ENCODE results near the gene CTSZ.

CTSZ gene

GRCh38 chr20:58992911-58993310 lies 14.1 kb downstream of the CTSZ start:
- DNase-seq = no peak
- no peak overlapping the region for H3K4ac ChIP-seq (ENCODE audit: low read depth, low read length)
- no peak overlapping the region for H2BK15ac ChIP-seq (replicated peaks; ENCODE audit: low read depth)
- H3K56ac ChIP-seq (ENCODE audit: low read length) = no peak overlapping the region
- no peak overlapping the region for H3K23ac ChIP-seq (ENCODE audit: low read length)
- H3K4me2 ChIP-seq (ENCODE audit: low read length) = no peak overlapping the region
- H3K18ac ChIP-seq (ENCODE audit: low read length) = no peak overlapping the region
- WGBS (ENCODE audit: extremely low coverage, insufficient coverage, low lambda C conversion rate) = no CpG with 5 or more reads among the region's 3 CpGs
- H3K79me1 ChIP-seq (ENCODE audit: low read length) = no peaks in the 10 kb centered on the region
- H4K5ac ChIP-seq (ENCODE audit: low read length) = no peak overlapping the region
- H2BK5ac ChIP-seq (ENCODE audit: low read length) = no peak overlapping the region
- H3K27ac ChIP-seq (ENCODE audit: low read depth, low read length) = no peak overlapping the region
- H3K4me3 ChIP-seq (ENCODE audit: low read length) = no peak overlapping the region
- no peak overlapping the region for H2BK120ac ChIP-seq (ENCODE audit: low read depth, low read length)
- no peaks in the 10 kb centered on the region for H3K27me3 ChIP-seq (ENCODE audit: insufficient read depth, low read length, poor library complexity)
- H3K36me3 ChIP-seq (ENCODE audit: control insufficient read depth, insufficient read depth, low read length) = peaks cover 36% of the 10 kb centered on the region
- no peak overlapping the region for H2AK5ac ChIP-seq (ENCODE audit: low read length)
- H3K79me2 ChIP-seq (ENCODE audit: control insufficient read depth, insufficient read depth, low read length) = no peaks in the 10 kb centered on the region
- H3K4me1 ChIP-seq (ENCODE audit: control insufficient read depth, low read depth, low read length) = no peaks in the 10 kb centered on the region
- no peak overlapping the region for H4K8ac ChIP-seq (ENCODE audit: low read depth, low read length)
- no peak overlapping the region for H3K9ac ChIP-seq (ENCODE audit: low read length)

GRCh38 chr20:58991715-58992114 lies 15.3 kb downstream of the CTSZ start:
- no CpG with 5 or more reads among the region's 9 CpGs for WGBS (ENCODE audit: extremely low coverage, insufficient coverage, low lambda C conversion rate)
- peaks cover 36% of the 10 kb centered on the region for H3K36me3 ChIP-seq (ENCODE audit: control insufficient read depth, insufficient read depth, low read length)

GRCh38 chr20:58990651-58991445 lies 16.2 kb downstream of the CTSZ start:
- Histone ChIP-seq H3K27ac (ENCODE audit: low read depth, low read length) (no peak overlapping the region), H3K4me3 (ENCODE audit: low read length) (no peak overlapping the region), H3K79me2 (ENCODE audit: control insufficient read depth, insufficient read depth, low read length) (no peaks in the 10 kb centered on the region), H2BK15ac (replicated peaks; ENCODE audit: low read depth) (no peak overlapping the region), H3K36me3 (ENCODE audit: control insufficient read depth, insufficient read depth, low read length) (peaks cover 35% of the 10 kb centered on the region), H4K8ac (ENCODE audit: low read depth, low read length) (no peak overlapping the region), H3K79me1 (ENCODE audit: low read length) (no peaks in the 10 kb centered on the region), H2BK120ac (ENCODE audit: low read depth, low read length) (no peak overlapping the region), H2BK5ac (ENCODE audit: low read length) (no peak overlapping the region), H3K18ac (ENCODE audit: low read length) (no peak overlapping the region), H3K27me3 (ENCODE audit: insufficient read depth, low read length, poor library complexity) (no peaks in the 10 kb centered on the region), H3K56ac (ENCODE audit: low read length) (no peak overlapping the region), H3K4me1 (ENCODE audit: control insufficient read depth, low read depth, low read length) (no peaks in the 10 kb centered on the region), H3K9ac (ENCODE audit: low read length) (no peak overlapping the region), H3K4me2 (ENCODE audit: low read length) (no peak overlapping the region), H2AK5ac (ENCODE audit: low read length) (no peak overlapping the region), H3K4ac (ENCODE audit: low read depth, low read length) (no peak overlapping the region), H4K5ac (ENCODE audit: low read length) (no peak overlapping the region), H3K23ac (ENCODE audit: low read length) (no peak overlapping the region)
- no CpG with 5 or more reads among the region's 14 CpGs for WGBS (ENCODE audit: extremely low coverage, insufficient coverage, low lambda C conversion rate)
- DNase-seq = no peak

More at GRCh38 chr20:58991715-58992114, 15.3 kb downstream of the CTSZ start:
- no peak overlapping the region for H2AK5ac ChIP-seq (ENCODE audit: low read length)
- no peak overlapping the region for H4K5ac ChIP-seq (ENCODE audit: low read length)
- H3K18ac ChIP-seq (ENCODE audit: low read length) = no peak overlapping the region
- no peak for DNase-seq
- H2BK15ac ChIP-seq (replicated peaks; ENCODE audit: low read depth) = no peak overlapping the region
- H3K23ac ChIP-seq (ENCODE audit: low read length) = no peak overlapping the region
- no peak overlapping the region for H3K9ac ChIP-seq (ENCODE audit: low read length)
- no peak overlapping the region for H3K56ac ChIP-seq (ENCODE audit: low read length)
- H3K4me2 ChIP-seq (ENCODE audit: low read length) = no peak overlapping the region
- H3K79me2 ChIP-seq (ENCODE audit: control insufficient read depth, insufficient read depth, low read length) = no peaks in the 10 kb centered on the region
- H2BK120ac ChIP-seq (ENCODE audit: low read depth, low read length) = no peak overlapping the region
- H3K4ac ChIP-seq (ENCODE audit: low read depth, low read length) = no peak overlapping the region
- no peaks in the 10 kb centered on the region for H3K27me3 ChIP-seq (ENCODE audit: insufficient read depth, low read length, poor library complexity)
- H3K4me3 ChIP-seq (ENCODE audit: low read length) = no peak overlapping the region
- no peaks in the 10 kb centered on the region for H3K4me1 ChIP-seq (ENCODE audit: control insufficient read depth, low read depth, low read length)
- H2BK5ac ChIP-seq (ENCODE audit: low read length) = no peak overlapping the region
- H3K79me1 ChIP-seq (ENCODE audit: low read length) = no peaks in the 10 kb centered on the region
- H4K8ac ChIP-seq (ENCODE audit: low read depth, low read length) = no peak overlapping the region
- no peak overlapping the region for H3K27ac ChIP-seq (ENCODE audit: low read depth, low read length)

DNA sequence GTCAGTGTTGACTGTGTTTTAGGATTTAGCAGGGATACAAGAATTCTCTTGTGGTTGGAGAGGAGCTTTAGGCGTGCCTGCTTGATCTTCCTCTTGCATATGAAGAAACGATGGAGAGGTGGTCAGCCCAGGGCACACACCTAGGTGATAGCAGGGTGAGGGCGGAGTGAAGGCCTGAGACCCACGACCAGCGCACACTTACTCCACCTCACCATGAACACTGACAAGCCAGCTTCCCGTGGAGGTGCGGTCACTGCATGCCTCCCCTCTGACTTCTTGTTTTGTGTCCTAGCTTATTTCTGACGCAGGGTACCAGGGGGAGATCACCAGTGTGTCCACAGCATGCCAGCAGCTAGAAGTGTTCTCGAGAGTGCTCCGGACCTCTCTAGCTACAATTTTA lies 17.9 kb downstream of the CTSZ start:
- H2BK120ac ChIP-seq (ENCODE audit: low read depth, low read length) = no peak overlapping the region
- H3K4ac ChIP-seq (ENCODE audit: low read depth, low read length) = no peak overlapping the region
- peaks cover 14% of the 10 kb centered on the region for H3K79me1 ChIP-seq (ENCODE audit: low read length)
- H4K5ac ChIP-seq (ENCODE audit: low read length) = no peak overlapping the region
- WGBS (ENCODE audit: extremely low coverage, insufficient coverage, low lambda C conversion rate) = no CpG with 5 or more reads among the region's 10 CpGs
- no peak overlapping the region for H3K56ac ChIP-seq (ENCODE audit: low read length)
- H3K9ac ChIP-seq (ENCODE audit: low read length) = no peak overlapping the region
- no peak overlapping the region for H3K4me3 ChIP-seq (ENCODE audit: low read length)
- no peak overlapping the region for H2BK5ac ChIP-seq (ENCODE audit: low read length)
- H2AK5ac ChIP-seq (ENCODE audit: low read length) = no peak overlapping the region
- DNase-seq = no peak
- H3K4me2 ChIP-seq (ENCODE audit: low read length) = no peak overlapping the region
- peaks cover 14% of the 10 kb centered on the region for H3K79me2 ChIP-seq (ENCODE audit: control insufficient read depth, insufficient read depth, low read length)
- peaks cover 1% of the 10 kb centered on the region for H3K4me1 ChIP-seq (ENCODE audit: control insufficient read depth, low read depth, low read length)
- no peak overlapping the region for H3K18ac ChIP-seq (ENCODE audit: low read length)
- H3K23ac ChIP-seq (ENCODE audit: low read length) = no peak overlapping the region
- peaks cover 31% of the 10 kb centered on the region for H3K36me3 ChIP-seq (ENCODE audit: control insufficient read depth, insufficient read depth, low read length)
- no peak overlapping the region for H2BK15ac ChIP-seq (replicated peaks; ENCODE audit: low read depth)
- no peak overlapping the region for H3K27ac ChIP-seq (ENCODE audit: low read depth, low read length)
- H4K8ac ChIP-seq (ENCODE audit: low read depth, low read length) = no peak overlapping the region
- H3K27me3 ChIP-seq (ENCODE audit: insufficient read depth, low read length, poor library complexity) = no peaks in the 10 kb centered on the region

DNA sequence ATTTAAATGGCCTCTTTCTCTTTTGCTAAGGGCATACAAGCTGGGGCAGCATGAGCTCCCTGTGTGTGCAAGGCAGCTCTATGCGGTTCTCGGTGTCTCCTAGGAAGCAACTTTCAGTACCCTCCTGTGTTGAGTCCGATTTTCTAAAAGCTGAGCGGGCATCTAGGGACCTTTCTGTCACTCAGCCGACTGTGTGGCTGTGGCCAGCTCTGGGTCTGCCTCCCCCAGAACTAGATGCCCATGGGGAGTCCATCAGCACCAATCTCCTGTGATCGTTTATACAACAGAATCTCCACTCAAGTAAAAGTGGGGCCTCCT lies 18.5 kb downstream of the CTSZ start:
- no peak overlapping the region for H3K18ac ChIP-seq (ENCODE audit: low read length)

More for the DNA sequence above, 18.5 kb downstream of the CTSZ start:
- Histone ChIP-seq H2BK5ac (ENCODE audit: low read length) (no peak overlapping the region), H3K4me2 (ENCODE audit: low read length) (no peak overlapping the region), H4K5ac (ENCODE audit: low read length) (no peak overlapping the region), H3K4me3 (ENCODE audit: low read length) (no peak overlapping the region), H3K79me2 (ENCODE audit: control insufficient read depth, insufficient read depth, low read length) (peaks cover 21% of the 10 kb centered on the region), H3K27me3 (ENCODE audit: insufficient read depth, low read length, poor library complexity) (no peaks in the 10 kb centered on the region), H3K4ac (ENCODE audit: low read depth, low read length) (no peak overlapping the region), H3K9ac (ENCODE audit: low read length) (no peak overlapping the region), H3K4me1 (ENCODE audit: control insufficient read depth, low read depth, low read length) (peaks cover 6% of the 10 kb centered on the region), H2BK15ac (replicated peaks; ENCODE audit: low read depth) (no peak overlapping the region), H3K79me1 (ENCODE audit: low read length) (peaks cover 19% of the 10 kb centered on the region), H3K23ac (ENCODE audit: low read length) (no peak overlapping the region), H4K8ac (ENCODE audit: low read depth, low read length) (no peak overlapping the region), H3K56ac (ENCODE audit: low read length) (no peak overlapping the region), H2AK5ac (ENCODE audit: low read length) (no peak overlapping the region), H3K36me3 (ENCODE audit: control insufficient read depth, insufficient read depth, low read length) (peaks cover 27% of the 10 kb centered on the region), H3K27ac (ENCODE audit: low read depth, low read length) (no peak overlapping the region), H2BK120ac (ENCODE audit: low read depth, low read length) (no peak overlapping the region)
- DNase-seq = no peak
- WGBS (ENCODE audit: extremely low coverage, insufficient coverage, low lambda C conversion rate) = no CpG with 5 or more reads among the region's 6 CpGs
